Vagina (tissue), 2 donors: ENCODE results near the gene SMAP1. TPM values are rescaled to one million over a fixed set of nuclear protein-coding genes. Genes with fewer than 3 reads are reported as not detected.

ENCODE experiments used
- DNase-seq, 2 donors: peaks; one replicate each; pipeline ENCODE4 v3.0.0-alpha.2; 2017; ENCODE audit errors: extremely low spot score in 2 of 2
- H3K27ac ChIP-seq: fragments of 200-600 bp; sonication (generic); one replicate; pipeline ENCODE4 v1.5.1; 2019
- H3K27me3 ChIP-seq: fragments of 200-600 bp; sonication (generic); one replicate; pipeline ENCODE4 v1.5.1; 2019
- H3K36me3 ChIP-seq, 2 donors: fragments of 200-600 bp; sonication (generic); one replicate each; pipeline ENCODE4 v1.5.1; 2017 to 2019
- H3K4me1 ChIP-seq: fragments of 200-600 bp; sonication (generic); one replicate; pipeline ENCODE4 v1.5.1; 2019
- H3K4me3 ChIP-seq, 2 donors: fragments of 200-600 bp; sonication (generic); 1 replicate in 1 of 2; 2 replicates in 1 of 2; pipeline ENCODE4 v1.5.1; 2016 to 2019
- H3K9me3 ChIP-seq: fragments of 200-600 bp; sonication (generic); one replicate; pipeline ENCODE4 v1.5.1; 2019
- CTCF ChIP-seq, 3 experiments: fragments of 450-650 bp in 2 of 3; fragments of 200-600 bp in 1 of 3; sonication (generic) in 1 of 3; IDR thresholded peaks; one replicate each; pipeline ENCODE4 v1.5.1; 2017 to 2019; ENCODE audit warnings: antibody characterized with exemption in 3 of 3, mild to moderate bottlenecking in 2 of 3, moderate library complexity in 2 of 3
- POLR2A ChIP-seq, 2 donors: fragments of 450-650 bp; IDR thresholded peaks; one replicate each; pipeline ENCODE4 v1.6.1; 2017; ENCODE audit warnings: antibody characterized with exemption in 2 of 2, mild to moderate bottlenecking in 2 of 2, moderate library complexity in 2 of 2
- POLR2AphosphoS5 ChIP-seq, 2 donors: sonication (generic); formaldehyde crosslinking; IDR thresholded peaks; one replicate each; pipeline ENCODE4 v1.9.0; 2017; ENCODE audit warnings: antibody characterized with exemption in 2 of 2, mild to moderate bottlenecking in 2 of 2, low read depth in 1 of 2; ENCODE audit not compliant: insufficient read depth in 1 of 2
- intact Hi-C: fragments of 100-400 bp; cut with DNase I; formaldehyde crosslinking; loops from one replicate; pipeline ENCODE4 v1.15.1; 2023
- total RNA-seq: library from RNA; depleted of rRNA; stranded (reverse); fragments of >200 nt; gene quantifications from one replicate; pipeline ENCODE4 v1.2.3, GENCODE V29; 2016

Gene SMAP1
- total RNA-seq, 1 donor from 2014 or later, result 26.3 TPM

- H3K9me3 ChIP-seq, result no peaks in the 10 kb centered on the region
- no peak for TF ChIP-seq CTCF (IDR thresholded peaks at IDR 0.05)
- H3K36me3 ChIP-seq, result no peaks in the 10 kb centered on the region
- no peak overlapping the region for H3K4me3 ChIP-seq
- intact Hi-C loops, result no loop called here
- no peaks in the 10 kb centered on the region for H3K27me3 ChIP-seq
- DNase-seq, result no peak
- H3K4me1 ChIP-seq, result no peaks in the 10 kb centered on the region
- H3K27ac ChIP-seq, result no peak overlapping the region
Observed at GRCh38 chr6:70651326-70651905, 16.3 kb upstream of the SMAP1 start.

GRCh38 chr6:70652216-70652615, 15.5 kb upstream of the SMAP1 start:
- H3K4me3 ChIP-seq, result no peak overlapping the region
- no peaks in the 10 kb centered on the region for H3K27me3 ChIP-seq
- H3K27ac ChIP-seq, result no peak overlapping the region
- no peaks in the 10 kb centered on the region for H3K36me3 ChIP-seq
- no peaks in the 10 kb centered on the region for H3K4me1 ChIP-seq
- no peak for TF ChIP-seq POLR2AphosphoS5 (IDR thresholded peaks at IDR 0.05; ENCODE audit: insufficient read depth in 1 of 2, low read depth in 1 of 2)
- no peak for TF ChIP-seq POLR2A (IDR thresholded peaks at IDR 0.05)
- TF ChIP-seq CTCF (IDR thresholded peaks at IDR 0.05), result no peak
- intact Hi-C loops, result no loop called here
- H3K9me3 ChIP-seq, result no peaks in the 10 kb centered on the region
- no peak for DNase-seq

GRCh38 chr6:70657706-70658105, 10.0 kb upstream of the SMAP1 start:
- no peaks in the 10 kb centered on the region for H3K36me3 ChIP-seq
- H3K27ac ChIP-seq, result no peak overlapping the region
- no peaks in the 10 kb centered on the region for H3K4me1 ChIP-seq
- DNase-seq, result no peak
- intact Hi-C loops, result no loop called here
- no peak overlapping the region for H3K4me3 ChIP-seq
- TF ChIP-seq POLR2AphosphoS5 (IDR thresholded peaks at IDR 0.05; ENCODE audit: insufficient read depth in 1 of 2, low read depth in 1 of 2) (no peak), POLR2A (IDR thresholded peaks at IDR 0.05) (no peak), CTCF (IDR thresholded peaks at IDR 0.05) (no peak)
- no peaks in the 10 kb centered on the region for H3K9me3 ChIP-seq
- no peaks in the 10 kb centered on the region for H3K27me3 ChIP-seq

GRCh38 chr6:70663881-70664466, 3.7 kb upstream of the SMAP1 start:
- Histone ChIP-seq H3K27ac (no peak overlapping the region), H3K4me3 (no peak overlapping the region), H3K4me1 (peaks cover 6% of the 10 kb centered on the region), H3K9me3 (no peaks in the 10 kb centered on the region), H3K27me3 (no peaks in the 10 kb centered on the region), H3K36me3 (no peaks in the 10 kb centered on the region)
- TF ChIP-seq CTCF (IDR thresholded peaks at IDR 0.05) (no peak), POLR2AphosphoS5 (IDR thresholded peaks at IDR 0.05; ENCODE audit: insufficient read depth in 1 of 2, low read depth in 1 of 2) (no peak), POLR2A (IDR thresholded peaks at IDR 0.05) (no peak)
- intact Hi-C loops, result no loop called here
- DNase-seq, result no peak

GRCh38 chr6:70666706-70667105, 977 bp upstream of the SMAP1 start:
- intact Hi-C loops, result no loop called here
- H3K36me3 ChIP-seq, result no peaks in the 10 kb centered on the region
- H3K4me1 ChIP-seq, result peaks cover 20% of the 10 kb centered on the region
- no peak for DNase-seq
- peak overlapping the region; percentile 89 for H3K27ac ChIP-seq
- no peaks in the 10 kb centered on the region for H3K9me3 ChIP-seq
- peak overlapping the region in 1 of 2 donors; percentile 91 for H3K4me3 ChIP-seq
- no peaks in the 10 kb centered on the region for H3K27me3 ChIP-seq
- TF ChIP-seq POLR2A (IDR thresholded peaks at IDR 0.05) (no peak), CTCF (IDR thresholded peaks at IDR 0.05) (no peak), POLR2AphosphoS5 (IDR thresholded peaks at IDR 0.05; ENCODE audit: insufficient read depth in 1 of 2, low read depth in 1 of 2) (no peak)
